B cell (primary cell): ENCODE data around the gene DCT. TPM values are rescaled to one million over a fixed set of nuclear protein-coding genes. Genes with fewer than 3 reads are reported as not detected.

Source experiments
- ATAC-seq: fragments of 200-7000 bp; cut with Tn5 transposase; one replicate; pipeline ENCODE4 v1.10.0; 2021; ENCODE audit warnings: low read depth, mild to moderate bottlenecking, moderate number of reproducible peaks, moderate library complexity
- CTCF ChIA-PET: fragments of 350-600 bp; sonication (Branson Sonifier 250); formaldehyde crosslinking; loops from one replicate; lab custom pipeline; 2021; ENCODE audit warnings: antibody characterized with exemption, inconsistent platforms; lab: Charles Lee
- POLR2A ChIA-PET: fragments of 350-600 bp; sonication (Branson Sonifier 250); formaldehyde crosslinking; loops from one replicate; lab custom pipeline; 2021; ENCODE audit warnings: antibody characterized with exemption; lab: Charles Lee
- DNase-seq: peaks from one replicate; pipeline ENCODE4 v3.0.0; 2013
- H2AFZ ChIP-seq: 2 replicates; pipeline ENCODE4 v1.6.1; 2012; ENCODE audit warnings: mild to moderate bottlenecking, low read depth, low read length; ENCODE audit not compliant: insufficient read depth, poor library complexity, severe bottlenecking
- H3K27ac ChIP-seq, 2 donors: 1 replicate in 1 of 2; 2 replicates in 1 of 2; pipeline ENCODE4 v1.5.1; 2012 to 2013; ENCODE audit warnings: low read length in 2 of 2, mild to moderate bottlenecking in 2 of 2, moderate library complexity in 1 of 2
- H3K27me3 ChIP-seq, 4 experiments: fragments of 200-600 bp in 1 of 4; sonication (generic) in 1 of 4; replicated peaks in 1 of 4; 1 replicate in 2 of 4; 2 replicates in 2 of 4; pipeline versions ENCODE4 v1.6.1 to v1.7.0; 2013 to 2016; ENCODE audit warnings: low read length in 3 of 4, mild to moderate bottlenecking in 2 of 4, mixed read lengths in 1 of 4, moderate library complexity in 1 of 4; ENCODE audit not compliant: insufficient read depth in 4 of 4, control insufficient read depth in 3 of 4; ENCODE audit errors: control extremely low read depth in 1 of 4
- H3K36me3 ChIP-seq, 2 experiments: replicated peaks in 1 of 2; 1 replicate in 1 of 2; 2 replicates in 1 of 2; pipeline versions ENCODE4 v1.6.1 to v1.7.1; 2013; ENCODE audit warnings: low read length in 1 of 2; ENCODE audit not compliant: insufficient read depth in 2 of 2, control insufficient read depth in 1 of 2; ENCODE audit errors: control extremely low read depth in 1 of 2, extremely low read depth in 1 of 2
- H3K4me1 ChIP-seq, 2 donors: fragments of 200-600 bp in 1 of 2; sonication (generic) in 1 of 2; 1 replicate in 1 of 2; 2 replicates in 1 of 2; pipeline versions ENCODE4 v1.5.1 to v1.6.1; 2013 to 2017; ENCODE audit warnings: low read length in 2 of 2; ENCODE audit not compliant: control insufficient read depth in 2 of 2, insufficient read depth in 2 of 2
- H3K4me2 ChIP-seq: replicated peaks from 2 replicates; pipeline ENCODE3; 2012; ENCODE audit warnings: mild to moderate bottlenecking, low read depth, low read length; ENCODE audit not compliant: poor library complexity, severe bottlenecking
- H3K4me3 ChIP-seq, 5 experiments: fragments of 200-600 bp in 1 of 5; sonication (generic) in 1 of 5; 1 replicate in 3 of 5; 2 replicates in 2 of 5; pipeline versions ENCODE4 v1.5.1 to v1.7.0; 2011 to 2016; ENCODE audit warnings: low read length in 4 of 5, mild to moderate bottlenecking in 4 of 5, low read depth in 2 of 5, control low read depth in 1 of 5, moderate library complexity in 1 of 5; ENCODE audit not compliant: insufficient read depth in 1 of 5; ENCODE audit errors: control extremely low read depth in 1 of 5, extremely low read depth in 1 of 5
- H3K79me2 ChIP-seq: fragments of 200-600 bp; sonication (generic); one replicate; pipeline ENCODE4 v1.6.0; 2016; ENCODE audit warnings: low read length; ENCODE audit not compliant: control insufficient read depth, insufficient read depth
- H3K9ac ChIP-seq: fragments of 200-600 bp; sonication (generic); 2 replicates; pipeline ENCODE4 v1.6.1; 2017; ENCODE audit warnings: mild to moderate bottlenecking, low read length, moderate library complexity
- H3K9me3 ChIP-seq, 3 donors: one replicate each; pipeline versions ENCODE4 v1.6.1 to v1.7.1; 2013; ENCODE audit warnings: low read length in 2 of 3; ENCODE audit not compliant: control insufficient read depth in 2 of 3, insufficient read depth in 1 of 3; ENCODE audit errors: control extremely low read depth in 1 of 3
- H4K20me1 ChIP-seq: 2 replicates; pipeline ENCODE4 v1.6.0; 2012; ENCODE audit warnings: mild to moderate bottlenecking, low read length; ENCODE audit not compliant: insufficient read depth, control insufficient read depth, poor library complexity, severe bottlenecking
- H3K27ac Mint-ChIP-seq: one replicate; pipeline ENCODE4 v1.8.0; 2021; ENCODE audit warnings: mixed read lengths
- H3K27me3 Mint-ChIP-seq: one replicate; pipeline ENCODE4 v1.8.0; 2021; ENCODE audit warnings: mixed read lengths
- H3K4me1 Mint-ChIP-seq: one replicate; pipeline ENCODE4 v1.8.0; 2021; ENCODE audit warnings: mixed read lengths
- H3K4me3 Mint-ChIP-seq: one replicate; pipeline ENCODE4 v1.8.0; 2021; ENCODE audit warnings: mixed read lengths
- H3K9me3 Mint-ChIP-seq: one replicate; pipeline ENCODE4 v1.8.0; 2022; ENCODE audit warnings: mixed read lengths; ENCODE audit not compliant: insufficient read depth
- CTCF ChIP-seq: fragments of 200-600 bp; IDR thresholded peaks from one replicate; pipeline ENCODE4 v1.8.0; 2022; ENCODE audit warnings: antibody characterized with exemption, mild to moderate bottlenecking
- EZH2 ChIP-seq: IDR thresholded peaks from 2 replicates; pipeline ENCODE4 v1.6.1; 2012; ENCODE audit warnings: borderline replicate concordance, low read depth, mild to moderate bottlenecking, moderate library complexity, low read length; ENCODE audit not compliant: insufficient read depth, poor library complexity, severe bottlenecking
- WGBS: methylation state at CpG from one replicate; pipeline ENCODE4 v1.1.5; 2013; ENCODE audit warnings: missing lambda C conversion rate; ENCODE audit not compliant: insufficient coverage; 5-methylcytosine and 5-hydroxymethylcytosine counted together
- intact Hi-C: fragments of 100-400 bp; cut with micrococcal nuclease; formaldehyde crosslinking; loops from one replicate; pipeline ENCODE4 v1.10.0; 2022
- polyA plus RNA-seq: library from polyadenylated mRNA; depleted of rRNA; stranded (reverse); fragments of >200 nt; gene quantifications from 2 replicates; pipeline ENCODE4 v1.2.3, GENCODE V29; 2012
- total RNA-seq, 2 donors: library from RNA; stranded (reverse); fragments of 120-200 nt in 1 of 2; gene quantifications; 1 replicate in 1 of 2; 2 replicates in 1 of 2; pipeline versions ENCODE4 v1.2.3 to v1.2.4, GENCODE V29; 2013 to 2022

DCT gene
- total and polyA plus RNA-seq, 2 donors (not counting 1 experiment from before 2014, with no cell fraction given): 0.10 to 0.18 TPM

- 88% methylated on average over 4 of the region's 7 CpGs for WGBS
- Histone ChIP-seq H3K27me3 (no peaks in the 10 kb centered on the region), H3K4me3 (no peak overlapping the region), H3K79me2 (no peaks in the 10 kb centered on the region), H3K9ac (no peak overlapping the region), H4K20me1 (no peaks in the 10 kb centered on the region), H3K9me3 (peaks cover 0 to 2% (median 0%) of the 10 kb centered on the region in 3 donors), H2AFZ (no peak overlapping the region), H3K36me3 (no peaks in the 10 kb centered on the region), H3K27ac (no peak overlapping the region), H3K4me2 (no peak overlapping the region), H3K4me1 (no peaks in the 10 kb centered on the region)
- H3K9me3 Mint-ChIP-seq: no peaks in the 10 kb centered on the region
- ChIA-PET CTCF (no interaction called here), POLR2A (no interaction called here)
- H3K4me3 Mint-ChIP-seq: no peak overlapping the region
- H3K27me3 Mint-ChIP-seq: peaks cover 13% of the 10 kb centered on the region
- intact Hi-C loops: no loop called here
- ATAC-seq: no peak
- no peak overlapping the region for H3K27ac Mint-ChIP-seq
- H3K4me1 Mint-ChIP-seq: no peaks in the 10 kb centered on the region
- no peak for TF ChIP-seq EZH2
- no peak for TF ChIP-seq CTCF
- DNase-seq: no peak
These were observed 2.5 kb upstream of the DCT start for GRCh38 chr13:94481941-94482340.

- no peak for DNase-seq
- ATAC-seq: no peak
- Histone ChIP-seq H3K79me2 (no peaks in the 10 kb centered on the region), H3K27me3 (no peaks in the 10 kb centered on the region), H3K4me2 (no peak overlapping the region), H3K9me3 (peaks cover 0 to 2% (median 0%) of the 10 kb centered on the region in 3 donors), H3K4me3 (no peak overlapping the region), H3K4me1 (no peaks in the 10 kb centered on the region), H3K36me3 (no peaks in the 10 kb centered on the region), H3K9ac (no peak overlapping the region), H4K20me1 (no peaks in the 10 kb centered on the region), H3K27ac (no peak overlapping the region), H2AFZ (no peak overlapping the region)
- H3K27ac Mint-ChIP-seq: no peak overlapping the region
- 82% methylated on average over 3 of the region's 3 CpGs for WGBS
- H3K4me1 Mint-ChIP-seq: no peaks in the 10 kb centered on the region
- intact Hi-C loops: no loop called here
- H3K9me3 Mint-ChIP-seq: no peaks in the 10 kb centered on the region
- H3K27me3 Mint-ChIP-seq: peaks cover 10% of the 10 kb centered on the region
- POLR2A ChIA-PET: no interaction called here
- TF ChIP-seq EZH2 (no peak), CTCF (no peak)
- CTCF ChIA-PET: interaction anchor here (0.8 kb wide), 1 partner anchor 56 kb away, joined by 3 read pairs; no protein-coding TSS in a partner anchor
- no peak overlapping the region for H3K4me3 Mint-ChIP-seq
These were observed 1.2 kb upstream of the DCT start for GRCh38 chr13:94480672-94481145.
